ENCODE results near the gene TRIP13. TPM values are rescaled to one million over a fixed set of nuclear protein-coding genes. Genes with fewer than 3 reads are reported as not detected.

TRIP13 gene
- total and polyA plus RNA-seq, 2 of the 4 experiments (the other 2 are of a cell fraction): 17.1 to 35.5 TPM

- Histone ChIP-seq H3K9ac (ENCODE audit: low read depth, low read length) (no peak overlapping the region), H4K5ac (ENCODE audit: low read depth, low read length) (no peak overlapping the region), H3K4ac (ENCODE audit: low read depth, low read length) (no peak overlapping the region), H2BK120ac (ENCODE audit: low read depth, low read length) (no peak overlapping the region), H3K36me3 (ENCODE audit: control insufficient read depth, insufficient read depth, low read length) (no peaks in the 10 kb centered on the region), H3K27me3 (ENCODE audit: control insufficient read depth, insufficient read depth, low read length) (peaks cover 5% of the 10 kb centered on the region; the same call in 1 of the 2 replicates), H2BK15ac (ENCODE audit: low read depth, low read length) (no peak overlapping the region), H4K91ac (ENCODE audit: insufficient read depth, low read depth, low read length) (no peak overlapping the region), H3K4me3 (ENCODE audit: insufficient read depth, low read depth, low read length) (no peak overlapping the region), H3K79me1 (ENCODE audit: low read depth in 1 of 2, low read length in 2 of 2) (no peaks in the 10 kb centered on the region), H2AK5ac (ENCODE audit: low read depth, low read length) (no peak overlapping the region), H2AFZ (replicated peaks; ENCODE audit: low read length, poor library complexity) (no peak overlapping the region), H4K20me1 (ENCODE audit: insufficient read depth, low read length) (peaks cover 8% of the 10 kb centered on the region), H2BK20ac (ENCODE audit: low read depth, low read length) (no peak overlapping the region), H3K56ac (ENCODE audit: extremely low read depth, insufficient read depth, low read length) (no peak overlapping the region), H2AK9ac (replicated peaks; ENCODE audit: low read depth, low read length, poor library complexity) (no peak overlapping the region), H3K9me1 (ENCODE audit: insufficient read depth, low read length) (peaks cover 6% of the 10 kb centered on the region), H3K4me1 (ENCODE audit: control insufficient read depth, insufficient read depth, low read length) (no peaks in the 10 kb centered on the region), H3K14ac (replicated peaks; ENCODE audit: low read depth, low read length) (no peak overlapping the region), H3K4me2 (ENCODE audit: low read depth, low read length) (no peak overlapping the region), H3K23ac (ENCODE audit: low read depth, low read length) (no peak overlapping the region), H3K18ac (ENCODE audit: low read depth, low read length) (no peak overlapping the region), H3K9me3 (ENCODE audit: control insufficient read depth, insufficient read depth, low read length) (no peaks in the 10 kb centered on the region), H3K27ac (ENCODE audit: insufficient read depth, low read length) (no peak overlapping the region), H4K8ac (ENCODE audit: low read depth in 2 of 2, low read length in 2 of 2) (no peak overlapping the region), H2BK5ac (ENCODE audit: low read depth, low read length, poor library complexity, severe bottlenecking) (no peak overlapping the region)
- WGBS, 2 experiments (ENCODE audit: extremely low coverage in 2 of 2, insufficient read length in 1 of 2): 86% methylated on average over 14 of the region's 16 CpGs; no CpG with 5 or more reads in 1 of the 2 experiments
- no peak for TF ChIP-seq FOS (IDR thresholded peaks at IDR 0.05; ENCODE audit: low read depth, low read length)
- TF ChIP-seq CHD1 (IDR thresholded peaks at IDR 0.05; ENCODE audit: low read depth, low read length): no peak
- TF ChIP-seq POLR2A (IDR thresholded peaks at IDR 0.05; ENCODE audit: low read depth, low read length): no peak
- no peak for TF ChIP-seq MAZ (IDR thresholded peaks at IDR 0.05; ENCODE audit: borderline replicate concordance, low read depth, low read length)
- TF ChIP-seq RCOR1 (IDR thresholded peaks at IDR 0.05; ENCODE audit: insufficient replicate concordance, low read length): no peak
- TF ChIP-seq, protein P1, sequence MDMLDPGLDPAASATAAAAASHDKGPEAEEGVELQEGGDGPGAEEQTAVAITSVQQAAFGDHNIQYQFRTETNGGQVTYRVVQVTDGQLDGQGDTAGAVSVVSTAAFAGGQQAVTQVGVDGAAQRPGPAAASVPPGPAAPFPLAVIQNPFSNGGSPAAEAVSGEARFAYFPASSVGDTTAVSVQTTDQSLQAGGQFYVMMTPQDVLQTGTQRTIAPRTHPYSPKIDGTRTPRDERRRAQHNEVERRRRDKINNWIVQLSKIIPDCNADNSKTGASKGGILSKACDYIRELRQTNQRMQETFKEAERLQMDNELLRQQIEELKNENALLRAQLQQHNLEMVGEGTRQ (IDR thresholded peaks at IDR 0.05; ENCODE audit: low read depth, low read length): no peak
- no TSS peak for BruUV-seq (replicated peaks)
- intact Hi-C loops (cut with micrococcal nuclease): no loop called here
- dilution Hi-C loops (cut with HindIII; ENCODE audit: low sequenced_read_pairs, unreplicated experiment): no loop called here
- in situ Hi-C loops (cut with MboI; ENCODE audit: low sequenced_read_pairs): no loop called here
- ATAC-seq (ENCODE audit: low read depth) (no peak), DNase-seq (no peak)
- CTCF ChIA-PET: no interaction called here
- POLR2A ChIA-PET (ENCODE audit: unreplicated experiment): no interaction called here
These were observed 41.1 kb upstream of the TRIP13 start for GRCh38 chr5:851553-851952.

Measured in IMR-90 (cell line).